GM21576 (cell line): ENCODE data around the gene EIPR1.
A peak's percentile ranks its signal among the peaks of the same experiment; 100 is the strongest.

Source experiments
- ATAC-seq: cut with Tn5 transposase; IDR thresholded peaks from one replicate; pipeline ENCODE4 v1.9.1; 2021; ENCODE audit warnings: mild to moderate bottlenecking, moderate library complexity; ENCODE audit not compliant: unreplicated experiment

EIPR1 gene

DNA sequence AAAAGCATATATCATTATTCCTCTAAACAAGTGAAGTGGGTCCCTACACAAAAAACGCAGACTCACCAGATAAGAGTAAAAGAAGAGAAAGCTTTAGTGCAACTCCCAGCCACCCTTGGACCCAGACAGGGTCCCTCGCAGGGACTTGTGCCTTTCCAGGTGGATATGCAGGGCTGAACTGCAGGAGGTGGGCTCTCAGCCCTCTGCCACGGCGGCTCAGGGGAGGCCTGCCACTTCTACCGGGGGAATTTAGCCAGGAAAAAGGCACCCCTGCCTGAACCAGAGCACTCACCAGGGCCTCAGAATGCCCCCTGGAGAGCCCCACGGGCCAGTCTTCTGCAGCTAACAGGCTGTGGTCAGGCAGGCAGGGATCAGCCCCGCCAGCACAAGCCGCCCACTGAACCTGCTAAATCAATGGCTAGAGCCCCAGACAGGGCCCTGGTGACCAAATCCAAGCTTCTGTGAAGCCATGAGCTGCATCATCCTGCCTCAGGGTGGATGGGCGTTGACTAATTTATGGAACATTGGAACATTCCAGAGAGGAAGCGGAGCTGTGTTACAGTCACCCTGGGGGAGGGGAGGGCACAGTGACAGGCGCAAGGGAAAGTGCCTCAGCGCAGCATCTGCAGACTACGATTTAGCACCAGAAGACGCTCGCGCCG, 209.3 kb downstream of the EIPR1 start:
- ATAC-seq, result no peak

DNA sequence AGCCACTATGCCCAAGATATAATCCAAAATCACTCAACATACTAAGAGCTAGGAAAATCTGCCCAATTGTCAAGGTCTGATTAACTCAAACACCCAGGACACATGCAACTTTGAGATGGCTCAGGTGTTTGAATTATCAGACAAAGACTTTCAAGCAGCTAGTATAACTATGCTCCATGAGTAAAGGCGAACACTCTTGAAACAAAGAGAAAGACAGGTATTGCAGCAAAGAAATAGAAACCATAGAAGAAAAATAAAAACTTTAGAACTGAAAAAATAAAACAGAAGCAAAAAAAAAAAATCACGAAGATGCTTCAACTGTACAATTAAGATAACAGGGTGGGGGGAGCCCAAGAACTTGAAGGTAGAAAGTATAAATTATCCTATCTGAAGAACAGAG, 214.2 kb downstream of the EIPR1 start:
- ATAC-seq, result no peak

- no peak for ATAC-seq
Observed at GRCh38 chr2:3162442-3163077, 215.1 kb downstream of the EIPR1 start.

- no peak for ATAC-seq
Observed at GRCh38 chr2:3160751-3161330, 216.8 kb downstream of the EIPR1 start.

DNA sequence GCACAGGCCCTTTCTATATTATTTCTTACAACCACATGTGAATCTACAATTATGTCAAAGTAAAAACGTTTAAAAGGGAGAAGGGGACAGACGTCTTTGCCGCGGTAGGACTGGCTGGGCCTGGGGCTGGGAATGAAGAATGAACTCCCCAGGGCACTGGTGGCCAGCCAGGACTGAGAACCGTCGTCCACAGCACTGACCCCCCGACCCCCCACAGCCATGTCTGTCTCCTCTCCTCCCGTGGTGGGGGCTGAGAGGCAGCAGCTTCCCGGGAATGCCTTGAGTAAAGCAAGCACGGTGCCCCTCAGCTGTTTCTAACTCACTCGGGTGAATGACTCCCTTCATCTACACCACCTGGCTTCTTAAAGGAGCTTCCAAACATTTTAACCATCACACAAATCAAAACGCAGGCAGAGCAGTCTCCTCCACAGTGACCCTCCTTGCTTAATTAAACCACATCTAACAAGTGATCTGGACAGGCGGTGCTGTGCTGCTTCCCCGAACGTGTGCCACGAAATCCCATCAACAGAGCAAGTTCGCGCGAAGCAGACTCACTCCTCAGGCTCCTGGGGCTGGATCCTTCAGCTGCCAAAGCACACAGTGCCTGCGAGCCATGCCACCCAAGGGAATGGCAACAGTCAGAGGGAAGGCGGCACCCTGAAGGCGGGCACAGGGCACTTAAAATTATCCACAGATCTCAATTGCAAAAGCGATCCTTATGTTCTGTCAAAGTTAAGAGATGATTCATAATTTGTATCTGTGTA, 217.7 kb downstream of the EIPR1 start:
- ATAC-seq, result no peak

DNA sequence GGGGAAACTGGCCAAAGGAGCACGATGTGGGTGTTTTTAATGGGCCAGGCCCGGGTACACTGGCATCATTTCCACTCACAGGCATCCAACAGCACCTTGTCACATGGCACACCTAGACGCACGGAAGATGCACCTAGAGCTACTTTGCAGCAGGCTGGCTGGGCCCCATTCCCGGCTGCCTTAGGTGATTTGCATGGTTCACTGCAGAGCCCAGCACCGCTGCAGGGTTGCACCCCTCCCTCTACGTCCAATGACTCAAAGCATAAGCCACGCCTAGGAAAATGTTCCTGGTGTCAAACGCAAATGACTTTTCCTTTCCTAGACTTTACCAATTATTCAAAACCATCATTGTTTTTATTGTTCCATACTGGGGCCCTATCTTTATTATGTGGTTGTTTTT, 222.9 kb downstream of the EIPR1 start:
- ATAC-seq, result peak; percentile 45

DNA sequence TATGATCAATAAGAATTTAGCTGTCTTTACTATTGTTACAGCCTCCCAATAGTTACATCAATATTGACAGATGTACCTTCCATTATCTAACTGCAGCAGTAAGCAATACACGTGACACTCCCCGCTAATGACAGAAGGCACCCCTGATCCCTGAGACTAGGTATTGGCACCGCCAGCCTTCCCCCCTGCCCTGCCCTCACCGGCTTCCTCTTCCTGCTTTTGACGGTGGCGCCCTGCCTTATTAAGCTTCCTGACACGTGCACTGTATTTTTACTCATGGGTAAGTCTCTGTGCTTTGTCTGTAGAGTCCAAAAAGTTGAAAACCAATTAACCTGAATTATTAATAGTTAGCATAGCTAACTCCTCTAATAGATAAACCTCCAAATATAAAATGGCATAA, 223.5 kb downstream of the EIPR1 start:
- ATAC-seq, result no peak

- ATAC-seq, result no peak
Observed at GRCh38 chr2:3151153-3151918, 226.3 kb downstream of the EIPR1 start.

DNA sequence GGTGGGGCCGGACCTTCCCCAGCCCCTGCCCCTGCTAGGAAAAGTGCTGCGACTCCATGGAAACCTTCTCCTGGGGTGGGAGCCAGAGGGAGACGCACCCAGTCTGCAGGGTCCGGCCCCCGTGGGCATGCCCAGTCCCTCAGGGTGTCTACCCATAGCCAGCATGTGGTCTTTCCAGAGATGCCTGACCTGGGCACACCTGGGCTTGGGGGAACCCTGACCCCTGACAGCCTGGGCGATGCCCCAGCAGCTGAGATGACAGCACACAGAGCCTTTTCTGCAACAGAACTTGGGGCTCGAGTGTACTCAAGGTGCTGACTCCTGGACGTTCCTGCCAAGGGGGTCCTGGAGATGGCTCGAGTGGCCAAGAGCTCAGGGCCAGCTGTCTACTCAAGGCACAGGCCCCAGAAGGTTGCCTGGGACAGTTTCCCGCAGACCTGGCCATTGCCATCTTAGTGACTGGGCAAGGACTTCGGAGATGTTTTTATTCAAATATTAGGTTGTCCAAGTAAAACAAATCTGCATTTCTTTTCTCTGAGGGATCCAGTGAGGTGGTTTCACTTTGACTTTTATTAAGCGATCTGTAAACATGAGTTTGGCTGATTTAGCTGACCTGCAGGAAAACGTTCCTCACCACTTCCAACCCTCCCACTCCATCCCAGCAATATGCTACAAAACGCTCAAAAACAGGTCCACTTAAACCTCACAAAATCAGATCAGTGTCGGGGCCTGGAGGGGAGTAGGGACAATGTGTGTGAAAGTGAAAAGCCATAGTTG, 228.0 kb downstream of the EIPR1 start:
- ATAC-seq, result no peak

GRCh38 chr2:3148716-3149115, 228.9 kb downstream of the EIPR1 start:
- no peak for ATAC-seq

DNA sequence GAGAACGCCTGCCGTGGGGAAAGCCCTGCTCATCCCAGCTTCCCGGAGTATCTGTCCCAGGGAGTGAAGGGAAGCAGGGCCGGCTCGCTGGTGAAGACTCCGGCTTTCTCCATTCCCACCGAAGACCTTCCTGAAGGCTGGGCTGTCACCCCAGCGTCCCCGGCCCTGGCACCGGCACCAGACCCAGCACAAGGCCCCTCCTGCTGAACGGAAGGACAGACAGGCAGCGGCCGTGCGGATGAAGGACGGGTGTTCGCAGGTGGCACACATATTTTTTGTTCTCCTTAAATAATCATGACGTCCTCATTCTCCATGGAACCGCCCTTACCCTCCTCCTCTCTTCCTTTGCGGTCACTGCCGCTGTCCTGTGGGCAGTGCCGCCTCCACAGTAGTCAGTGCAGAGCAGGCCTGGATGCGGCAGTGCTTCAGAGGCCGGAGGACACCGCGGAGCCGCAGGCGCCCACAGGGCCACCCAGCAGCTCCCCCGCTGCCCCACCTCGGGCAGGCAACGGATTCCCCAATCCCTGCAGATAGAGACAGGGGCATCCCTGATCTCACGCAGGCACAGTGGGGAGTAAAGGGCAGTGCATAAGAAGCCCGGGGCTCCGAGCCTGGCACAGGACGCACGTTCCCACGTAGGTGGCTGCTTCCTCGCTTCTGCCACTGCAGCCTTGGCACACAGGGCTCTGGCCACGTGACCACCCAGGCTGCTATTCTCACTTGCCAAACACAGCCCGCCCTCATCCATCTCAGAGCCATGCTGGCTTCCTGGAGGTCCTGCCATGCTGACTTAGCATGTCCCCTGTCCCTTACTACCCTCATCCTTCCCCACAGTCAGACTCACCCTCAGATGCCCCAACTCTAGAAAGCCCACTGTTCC, 229.7 kb downstream of the EIPR1 start:
- no peak for ATAC-seq

DNA sequence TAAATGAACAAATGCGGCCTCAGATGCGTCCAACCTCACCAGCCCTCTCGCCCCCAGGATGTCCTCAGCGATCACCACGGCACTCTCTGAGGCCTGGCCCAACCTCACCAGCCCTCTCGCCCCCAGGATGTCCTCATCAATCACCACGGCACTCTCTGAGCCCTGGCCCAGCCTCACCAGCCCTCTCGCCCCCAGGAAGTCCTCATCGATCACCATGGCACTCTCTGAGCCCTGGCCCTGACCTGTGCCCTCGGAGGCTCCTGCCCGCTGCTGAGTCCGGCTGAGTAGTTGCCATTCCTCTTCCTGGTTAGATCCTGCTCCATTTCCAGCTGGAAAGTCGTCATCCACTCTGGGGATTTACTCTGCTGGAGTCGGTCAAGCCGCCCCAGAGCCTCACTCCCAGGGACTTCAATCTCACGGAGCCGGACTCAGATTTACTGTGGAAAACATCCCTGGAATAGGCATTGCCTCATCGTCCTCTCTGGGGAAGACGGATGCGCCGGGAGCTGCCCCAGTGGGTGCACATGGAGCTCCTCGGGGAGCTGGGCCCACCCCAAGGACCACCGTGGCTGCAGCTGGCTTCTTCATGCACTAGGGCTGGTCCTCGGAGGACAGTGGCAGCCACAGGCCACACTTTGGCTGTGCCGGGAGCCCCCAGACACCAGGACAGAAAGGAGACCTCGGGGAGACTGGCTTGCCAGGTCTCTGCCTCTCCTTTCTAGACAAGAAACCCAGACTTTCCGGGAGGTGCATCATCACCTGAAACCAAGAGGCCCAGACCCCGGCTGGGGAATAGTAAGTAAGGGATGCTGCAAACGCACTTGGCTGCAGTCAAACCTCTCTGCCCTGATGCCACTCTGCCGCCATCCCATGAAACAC, 230.6 kb downstream of the EIPR1 start:
- ATAC-seq, result no peak

DNA sequence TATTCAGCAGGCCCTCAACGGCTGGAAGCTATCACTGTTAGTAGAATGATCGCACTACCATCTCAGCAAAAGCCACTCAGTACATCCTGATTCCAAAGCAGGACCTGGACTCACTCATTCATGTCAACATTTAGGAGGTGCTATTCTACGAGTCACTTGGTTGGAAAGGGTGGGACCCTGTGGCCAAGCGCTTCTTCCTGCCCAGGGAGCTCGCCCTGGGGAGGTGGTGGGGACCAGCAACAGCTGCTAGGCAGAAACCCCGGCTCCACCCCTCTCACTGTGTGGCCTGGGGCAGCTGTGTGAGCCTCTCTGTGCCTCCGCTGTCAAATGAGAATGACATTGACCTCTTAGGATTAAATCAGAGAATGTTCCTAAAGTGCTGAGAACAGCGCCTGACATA, 231.4 kb downstream of the EIPR1 start:
- no peak for ATAC-seq

DNA sequence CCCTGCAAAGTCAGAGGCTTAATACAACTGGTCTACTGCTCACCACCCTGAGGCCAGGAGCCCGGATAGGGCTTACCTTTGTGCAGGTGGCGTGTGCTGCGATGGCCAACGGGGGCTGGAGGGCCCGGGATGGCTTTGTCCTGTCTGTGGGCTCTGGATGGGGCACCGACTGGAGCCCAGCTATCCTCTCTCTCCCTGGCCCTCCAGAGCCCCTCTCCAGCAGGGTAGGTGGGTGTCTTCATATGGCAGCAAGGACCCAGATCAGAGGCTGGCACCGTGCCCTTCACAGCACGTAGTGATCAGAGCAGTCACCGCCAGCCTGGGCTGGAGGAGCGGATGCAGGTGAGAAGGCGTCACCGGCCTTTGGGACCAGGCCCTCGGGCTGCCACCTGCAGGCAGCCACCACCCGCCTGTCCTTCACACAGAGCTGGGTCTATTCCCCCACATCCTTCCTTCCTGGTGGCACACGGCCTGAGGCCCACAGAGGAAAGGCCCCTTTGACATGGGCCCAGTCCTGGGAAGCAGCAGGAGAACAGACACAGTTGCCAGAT, 232.1 kb downstream of the EIPR1 start:
- ATAC-seq, result no peak

DNA sequence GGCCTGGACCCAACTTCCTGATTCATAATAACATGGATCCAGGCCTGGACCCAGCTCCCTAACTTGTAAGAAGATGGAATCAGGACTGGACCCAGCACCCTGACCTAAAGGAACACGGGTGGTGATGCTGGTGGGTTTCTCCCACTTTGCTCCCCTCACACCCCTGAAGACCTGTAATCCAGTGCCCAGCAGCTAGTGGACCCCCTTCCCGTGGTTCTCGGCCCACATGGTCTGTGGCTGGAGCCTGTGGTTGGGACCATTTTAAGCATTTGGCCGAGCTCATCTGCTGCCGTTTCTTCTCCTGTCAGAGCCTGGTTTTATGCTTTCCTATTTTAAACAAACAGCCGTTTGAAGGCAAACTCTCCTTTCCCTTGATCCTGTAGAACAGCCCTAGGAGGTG, 232.8 kb downstream of the EIPR1 start:
- ATAC-seq, result no peak

- no peak for ATAC-seq
Observed at GRCh38 chr2:3143602-3144001, 234.0 kb downstream of the EIPR1 start.

GRCh38 chr2:3142961-3143571, 234.6 kb downstream of the EIPR1 start:
- ATAC-seq, result no peak

DNA sequence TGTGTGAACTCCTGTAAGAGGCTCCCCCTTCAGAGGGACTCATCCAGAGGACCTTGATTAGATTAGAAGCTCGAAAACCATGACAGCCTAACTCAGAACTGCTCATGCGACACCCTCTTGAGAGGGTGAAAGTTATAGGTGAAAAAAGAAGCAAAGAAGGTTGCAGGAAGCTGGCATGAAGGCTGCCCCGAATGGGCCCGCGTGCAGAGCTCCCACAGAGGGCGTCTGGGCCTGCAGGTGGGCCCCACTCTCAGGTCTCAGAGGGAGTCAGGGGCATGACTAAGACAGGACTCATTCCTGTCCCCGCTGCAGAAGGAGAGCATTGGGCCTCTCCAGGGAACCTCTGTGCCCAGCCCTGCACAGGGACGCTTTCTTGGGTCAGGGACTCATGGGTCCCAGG, 235.4 kb downstream of the EIPR1 start:
- ATAC-seq, result no peak
